ENCODE results near the gene PI4KA.

Gene PI4KA

GRCh38 chr22:20814221-20814808, 44.3 kb downstream of the PI4KA start:
- no peak for DNase-seq

GRCh38 chr22:20813056-20813455, 45.6 kb downstream of the PI4KA start:
- DNase-seq: no peak

- DNase-seq: no peak
Measured at GRCh38 chr22:20811971-20812660, 46.5 kb downstream of the PI4KA start.

- no peak for DNase-seq
Measured at GRCh38 chr22:20811171-20811570, 47.4 kb downstream of the PI4KA start.

GRCh38 chr22:20810645-20811044, 48.0 kb downstream of the PI4KA start:
- no peak for DNase-seq

GRCh38 chr22:20809538-20810185, 48.9 kb downstream of the PI4KA start:
- DNase-seq: no peak

- DNase-seq: no peak
Measured at GRCh38 chr22:20808844-20809243, 49.8 kb downstream of the PI4KA start.

GRCh38 chr22:20807315-20807752, 51.3 kb downstream of the PI4KA start:
- no peak for DNase-seq

GRCh38 chr22:20805972-20806471, 52.6 kb downstream of the PI4KA start:
- DNase-seq: no peak

GRCh38 chr22:20804650-20805049, 54.0 kb downstream of the PI4KA start:
- DNase-seq: no peak

- DNase-seq: no peak
Measured at GRCh38 chr22:20803696-20804324, 54.8 kb downstream of the PI4KA start.

GRCh38 chr22:20802922-20803553, 55.6 kb downstream of the PI4KA start:
- DNase-seq: no peak

- DNase-seq: no peak
Measured at GRCh38 chr22:20802452-20802851, 56.2 kb downstream of the PI4KA start.

- no peak for DNase-seq
Measured at GRCh38 chr22:20799449-20799848, 59.2 kb downstream of the PI4KA start.

GRCh38 chr22:20798974-20799373, 59.6 kb downstream of the PI4KA start:
- DNase-seq: no peak

- DNase-seq: no peak
Measured at GRCh38 chr22:20798218-20798617, 60.4 kb downstream of the PI4KA start.

- DNase-seq: no peak
Measured at GRCh38 chr22:20796731-20797130, 61.9 kb downstream of the PI4KA start.

- no peak for DNase-seq
Measured at GRCh38 chr22:20794650-20795413, 63.8 kb downstream of the PI4KA start.

- no peak for DNase-seq
Measured at GRCh38 chr22:20793748-20794649, 64.6 kb downstream of the PI4KA start.

GRCh38 chr22:20792966-20793728, 65.5 kb downstream of the PI4KA start:
- no peak for DNase-seq
